Mesothelial cell of epicardium (in vitro differentiated cells): ENCODE data around the gene SLC38A8. TPM values are rescaled to one million over a fixed set of nuclear protein-coding genes. Genes with fewer than 3 reads are reported as not detected.

Experiments used
- DNase-seq, 2 experiments: peaks; one replicate each; pipeline ENCODE4 v3.0.0; 2021; ENCODE audit warnings: low spot score in 2 of 2; ENCODE audit not compliant: unreplicated experiment in 2 of 2
- H3K27ac Mint-ChIP-seq: 2 replicates; pipeline ENCODE4 v1.8.0; 2021; ENCODE audit warnings: mixed read lengths
- H3K27me3 Mint-ChIP-seq: 2 replicates; pipeline ENCODE4 v1.8.0; 2021; ENCODE audit warnings: low read depth, mixed read lengths
- H3K36me3 Mint-ChIP-seq: 2 replicates; pipeline ENCODE4 v1.8.0; 2021; ENCODE audit warnings: mixed read lengths
- H3K4me1 Mint-ChIP-seq: 2 replicates; pipeline ENCODE4 v1.8.0; 2021; ENCODE audit warnings: mixed read lengths
- H3K4me3 Mint-ChIP-seq: 2 replicates; pipeline ENCODE4 v1.8.0; 2021; ENCODE audit warnings: mild to moderate bottlenecking, moderate library complexity, mixed read lengths
- H3K9me3 Mint-ChIP-seq: 2 replicates; pipeline ENCODE4 v1.8.0; 2021; ENCODE audit warnings: mixed read lengths
- total RNA-seq: library from RNA; stranded (reverse); gene quantifications from 3 replicates; pipeline ENCODE4 v1.2.1, GENCODE V29; 2021
- TF ChIP-seq, protein P1 (sequence below): fragments of 200-600 bp; sonication (generic); IDR thresholded peaks from one replicate; pipeline ENCODE4 v1.5.0; 2021; ENCODE audit warnings: antibody characterized with exemption; ENCODE audit not compliant: unreplicated experiment

SLC38A8 gene
- total RNA-seq, 1 donor from 2014 or later, result not detected

DNA sequence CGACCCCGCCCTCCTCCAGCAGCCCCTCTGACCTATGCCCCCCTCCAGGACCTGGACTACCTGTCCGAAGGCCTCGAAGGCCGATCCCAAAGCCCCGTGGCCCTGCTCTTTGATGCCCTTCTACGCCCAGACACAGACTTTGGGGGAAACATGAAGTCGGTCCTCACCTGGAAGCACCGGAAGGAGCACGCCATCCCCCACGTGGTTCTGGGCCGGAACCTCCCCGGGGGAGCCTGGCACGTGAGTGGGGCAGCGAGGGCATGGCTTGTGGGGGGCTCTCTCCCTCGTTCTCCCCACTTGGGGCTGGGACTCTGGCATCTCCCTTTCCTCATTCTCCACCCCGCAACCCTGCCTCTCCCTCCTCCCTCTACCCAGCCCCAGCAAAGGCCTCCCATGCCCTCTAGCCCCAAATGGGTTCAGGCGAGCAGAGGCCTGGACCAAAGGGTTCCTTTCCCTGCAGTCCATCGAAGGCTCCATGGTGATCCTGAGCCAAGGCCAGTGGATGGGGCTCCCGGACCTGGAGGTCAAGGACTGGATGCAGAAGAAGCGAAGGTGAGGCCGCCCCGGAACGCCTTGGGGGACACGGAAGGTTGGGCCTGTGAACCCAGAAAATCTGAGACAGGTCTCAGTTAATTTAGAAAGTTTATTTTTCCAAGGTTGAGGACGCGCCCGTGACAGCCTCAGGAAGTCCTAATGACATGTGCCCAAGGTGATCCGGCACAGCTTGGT, 81.9 kb downstream of the SLC38A8 start:
- Mint-ChIP-seq H3K9me3 (no peaks in the 10 kb centered on the region), H3K4me3 (no peak overlapping the region), H3K27me3 (no peaks in the 10 kb centered on the region), H3K27ac (no peak overlapping the region), H3K36me3 (no peaks in the 10 kb centered on the region), H3K4me1 (no peaks in the 10 kb centered on the region)
- no peak for DNase-seq
- TF ChIP-seq, protein P1, sequence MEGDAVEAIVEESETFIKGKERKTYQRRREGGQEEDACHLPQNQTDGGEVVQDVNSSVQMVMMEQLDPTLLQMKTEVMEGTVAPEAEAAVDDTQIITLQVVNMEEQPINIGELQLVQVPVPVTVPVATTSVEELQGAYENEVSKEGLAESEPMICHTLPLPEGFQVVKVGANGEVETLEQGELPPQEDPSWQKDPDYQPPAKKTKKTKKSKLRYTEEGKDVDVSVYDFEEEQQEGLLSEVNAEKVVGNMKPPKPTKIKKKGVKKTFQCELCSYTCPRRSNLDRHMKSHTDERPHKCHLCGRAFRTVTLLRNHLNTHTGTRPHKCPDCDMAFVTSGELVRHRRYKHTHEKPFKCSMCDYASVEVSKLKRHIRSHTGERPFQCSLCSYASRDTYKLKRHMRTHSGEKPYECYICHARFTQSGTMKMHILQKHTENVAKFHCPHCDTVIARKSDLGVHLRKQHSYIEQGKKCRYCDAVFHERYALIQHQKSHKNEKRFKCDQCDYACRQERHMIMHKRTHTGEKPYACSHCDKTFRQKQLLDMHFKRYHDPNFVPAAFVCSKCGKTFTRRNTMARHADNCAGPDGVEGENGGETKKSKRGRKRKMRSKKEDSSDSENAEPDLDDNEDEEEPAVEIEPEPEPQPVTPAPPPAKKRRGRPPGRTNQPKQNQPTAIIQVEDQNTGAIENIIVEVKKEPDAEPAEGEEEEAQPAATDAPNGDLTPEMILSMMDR, result no peak

Other genes with a start within 250 kb of the SLC38A8 start
- 137 to 139 TPM (median 138 TPM) in 3 replicates for gene HSBP1, start 234.8 kb downstream of the SLC38A8 start, total RNA-seq
- gene MLYCD, start 143.7 kb downstream of the SLC38A8 start, total RNA-seq, result 6.9 to 7.4 TPM (median 7.4 TPM) in 3 replicates
- gene OSGIN1, start 89.6 kb downstream of the SLC38A8 start, total RNA-seq, result 2.2 to 2.5 TPM (median 2.3 TPM) in 3 replicates
- 1.2 to 1.8 TPM (median 1.5 TPM) in 3 replicates for gene NECAB2, start 74.6 kb downstream of the SLC38A8 start, total RNA-seq
- 143 to 146 TPM (median 146 TPM) in 3 replicates for gene MBTPS1, start 74.1 kb upstream of the SLC38A8 start, total RNA-seq
- 47.6 to 50.0 TPM (median 48.9 TPM) in 3 replicates for gene HSDL1, start 102.4 kb upstream of the SLC38A8 start, total RNA-seq
- gene DNAAF1, start 102.5 kb upstream of the SLC38A8 start, total RNA-seq, result 0.18 to 0.47 TPM (median 0.22 TPM) in 3 replicates
- gene TAF1C, start 144.3 kb upstream of the SLC38A8 start, total RNA-seq, result 84.0 to 88.6 TPM (median 84.3 TPM) in 3 replicates
- gene ADAD2, start 148.4 kb upstream of the SLC38A8 start, total RNA-seq, result 0.34 TPM in 1 of 3 replicates, not detected in the others
- gene KCNG4, start 197.2 kb upstream of the SLC38A8 start, total RNA-seq, result not detected in 3 replicates